Measurements from ENCODE around the gene ACBD4. TPM values are rescaled to one million over a fixed set of nuclear protein-coding genes. Genes with fewer than 3 reads are reported as not detected.

ACBD4 gene
- total and polyA plus RNA-seq, 2 donors (not counting 3 experiments of a cell fraction or from before 2014, with no cell fraction given): 4.5 to 7.5 TPM

DNA sequence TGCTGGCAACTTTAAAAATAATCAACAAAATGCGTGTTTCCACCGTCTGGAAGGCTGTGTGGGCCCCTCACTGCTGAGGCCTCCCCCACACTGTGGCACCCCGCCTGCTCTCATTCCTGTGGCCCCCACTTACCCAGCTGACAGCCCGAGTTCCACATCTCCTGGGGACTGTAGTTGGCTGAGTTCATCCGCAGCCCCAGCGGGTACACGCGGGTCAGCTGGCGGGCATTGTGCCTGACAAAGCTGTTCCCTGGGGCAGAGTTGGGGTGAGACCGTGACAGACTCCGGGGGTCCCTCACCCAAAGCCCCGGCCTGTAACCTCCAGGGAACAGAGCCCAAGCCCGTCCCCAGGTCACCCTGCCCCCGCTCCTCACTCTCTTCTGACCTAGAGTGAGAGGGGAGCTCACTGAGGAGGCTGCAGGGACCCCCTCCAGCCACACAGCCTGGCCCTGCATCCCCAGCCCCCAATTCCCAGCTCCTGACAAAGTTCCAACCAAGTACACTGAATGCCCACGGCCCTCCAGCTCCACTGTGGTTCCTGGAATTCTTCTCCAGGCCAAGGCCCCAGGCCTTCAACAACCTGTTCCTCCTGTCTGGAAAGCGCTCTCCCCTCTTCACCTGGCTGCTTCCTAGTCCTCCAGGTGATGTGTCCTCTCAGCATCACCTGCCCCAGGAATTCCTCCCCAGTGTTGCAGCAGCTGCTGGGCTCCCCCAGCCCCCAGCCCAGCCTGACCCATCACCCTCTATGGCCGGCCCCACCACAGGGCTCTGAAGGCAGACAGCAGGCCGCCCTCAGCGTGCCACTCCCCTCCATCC is 21.2 kb upstream of the ACBD4 start:
- Histone ChIP-seq H3K27ac (ENCODE audit: insufficient read depth, low read depth, low read length) (no peak overlapping the region), H3K9me1 (replicated peaks; ENCODE audit: control insufficient read depth, extremely low read depth, insufficient read depth, low read length) (no peaks in the 10 kb centered on the region), H3K27me3 (ENCODE audit: control insufficient read depth in 2 of 2, insufficient read depth in 2 of 2, low read length in 2 of 2) (no peaks in the 10 kb centered on the region), H3K4me2 (ENCODE audit: insufficient read depth, low read length) (no peak overlapping the region), H2AFZ (ENCODE audit: low read depth, low read length) (no peak overlapping the region), H3K4me1 (ENCODE audit: control insufficient read depth, extremely low read depth, insufficient read depth, low read length) (no peaks in the 10 kb centered on the region), H3K9me3 (replicated peaks; ENCODE audit: control insufficient read depth, insufficient read depth, low read length) (no peaks in the 10 kb centered on the region), H3K4me3 (replicated peaks in 1 of 3; ENCODE audit: insufficient read depth in 1 of 3, low read depth in 1 of 3, low read length in 3 of 3) (no peak overlapping the region), H3K79me2 (ENCODE audit: control insufficient read depth, insufficient read depth, low read length) (no peaks in the 10 kb centered on the region), H4K20me1 (replicated peaks; ENCODE audit: control insufficient read depth, extremely low read depth, insufficient read depth, low read length) (no peaks in the 10 kb centered on the region), H3K36me3 (ENCODE audit: control insufficient read depth in 2 of 2, extremely low read depth in 1 of 2, insufficient read depth in 2 of 2, low read length in 2 of 2) (no peaks in the 10 kb centered on the region), H3K9ac (replicated peaks; ENCODE audit: extremely low read depth, insufficient read depth, low read length) (no peak overlapping the region)
- ChIA-PET POLR2A (no interaction called here), CTCF (interaction anchor here (6.9 kb wide), 1 partner anchor 21 kb away, joined by 34 read pairs; the partner anchor contains the start of gene ACBD4)
- intact Hi-C loops (cut with micrococcal nuclease) (no loop called here), dilution Hi-C loops (cut with MboI; ENCODE audit: extremely low pct_ligation_motif_present, low sequenced_read_pairs) (no loop called here)
- no peak for TF ChIP-seq EZH2 (IDR thresholded peaks at IDR 0.05; ENCODE audit: borderline replicate concordance, low read depth, low read length, severe bottlenecking)
- no peak for TF ChIP-seq POLR2A (IDR thresholded peaks at IDR 0.05; ENCODE audit: low read depth, low read length)
- TF ChIP-seq GATA2 (IDR thresholded peaks at IDR 0.05; ENCODE audit: insufficient read depth, insufficient read length, low read depth, low read length): no peak
- TF ChIP-seq, protein P1, sequence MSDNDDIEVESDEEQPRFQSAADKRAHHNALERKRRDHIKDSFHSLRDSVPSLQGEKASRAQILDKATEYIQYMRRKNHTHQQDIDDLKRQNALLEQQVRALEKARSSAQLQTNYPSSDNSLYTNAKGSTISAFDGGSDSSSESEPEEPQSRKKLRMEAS (IDR thresholded peaks at IDR 0.05; ENCODE audit: insufficient read depth, insufficient read length): no peak
- no peak for TF ChIP-seq JUN (IDR thresholded peaks at IDR 0.05; ENCODE audit: borderline replicate concordance, insufficient read depth, insufficient read length, low read depth)
- TF ChIP-seq MYC (IDR thresholded peaks at IDR 0.05; ENCODE audit: low read depth, low read length): no peak
- TF ChIP-seq FOS (IDR thresholded peaks at IDR 0.05; ENCODE audit: borderline replicate concordance, insufficient read depth, low read length): no peak
- no peak for TF ChIP-seq POLR2AphosphoS5 (IDR thresholded peaks at IDR 0.05; ENCODE audit: insufficient read depth, low read depth, low read length)
- TF ChIP-seq, protein P2, sequence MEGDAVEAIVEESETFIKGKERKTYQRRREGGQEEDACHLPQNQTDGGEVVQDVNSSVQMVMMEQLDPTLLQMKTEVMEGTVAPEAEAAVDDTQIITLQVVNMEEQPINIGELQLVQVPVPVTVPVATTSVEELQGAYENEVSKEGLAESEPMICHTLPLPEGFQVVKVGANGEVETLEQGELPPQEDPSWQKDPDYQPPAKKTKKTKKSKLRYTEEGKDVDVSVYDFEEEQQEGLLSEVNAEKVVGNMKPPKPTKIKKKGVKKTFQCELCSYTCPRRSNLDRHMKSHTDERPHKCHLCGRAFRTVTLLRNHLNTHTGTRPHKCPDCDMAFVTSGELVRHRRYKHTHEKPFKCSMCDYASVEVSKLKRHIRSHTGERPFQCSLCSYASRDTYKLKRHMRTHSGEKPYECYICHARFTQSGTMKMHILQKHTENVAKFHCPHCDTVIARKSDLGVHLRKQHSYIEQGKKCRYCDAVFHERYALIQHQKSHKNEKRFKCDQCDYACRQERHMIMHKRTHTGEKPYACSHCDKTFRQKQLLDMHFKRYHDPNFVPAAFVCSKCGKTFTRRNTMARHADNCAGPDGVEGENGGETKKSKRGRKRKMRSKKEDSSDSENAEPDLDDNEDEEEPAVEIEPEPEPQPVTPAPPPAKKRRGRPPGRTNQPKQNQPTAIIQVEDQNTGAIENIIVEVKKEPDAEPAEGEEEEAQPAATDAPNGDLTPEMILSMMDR (IDR thresholded peaks at IDR 0.05; ENCODE audit: extremely low read depth in 1 of 2, insufficient read depth in 1 of 2, low read depth in 1 of 2, low read length in 2 of 2): no peak
- DNase-seq (ENCODE audit: low read depth, low spot score) (no peak), FAIRE-seq (no peak)
- no TSS peak for BruUV-seq (replicated peaks)
